NCI-H146 (cell line): ENCODE results near the gene MALRD1.

ENCODE experiments used
- DNase-seq: peaks from one replicate; lab custom pipeline; 2025; lab: John Stamatoyannopoulos, UW

The MALRD1 gene

DNA sequence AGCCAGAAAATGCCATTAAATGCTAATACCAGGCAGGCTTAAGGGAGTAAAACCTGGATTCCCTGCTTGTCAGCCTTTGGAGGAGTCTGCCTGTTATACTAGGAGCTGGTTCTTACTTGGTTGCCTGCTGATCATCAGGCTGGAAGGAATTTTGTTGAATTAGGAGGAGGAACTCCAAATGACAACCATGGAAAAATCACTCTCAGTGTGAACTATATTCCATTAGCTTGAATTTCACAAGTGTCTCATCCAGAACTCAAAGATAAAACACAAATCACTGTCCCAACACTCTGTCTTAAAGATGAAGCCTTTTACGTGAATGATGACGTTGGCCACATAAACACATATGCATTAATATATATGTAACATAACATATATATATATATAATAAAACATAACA is 528.8 kb downstream of the MALRD1 start:
- no peak for DNase-seq

- no peak for DNase-seq
Measured at GRCh38 chr10:19577807-19578206, 529.2 kb downstream of the MALRD1 start.

- DNase-seq: no peak
Measured at GRCh38 chr10:19578571-19578970, 530.0 kb downstream of the MALRD1 start.

DNA sequence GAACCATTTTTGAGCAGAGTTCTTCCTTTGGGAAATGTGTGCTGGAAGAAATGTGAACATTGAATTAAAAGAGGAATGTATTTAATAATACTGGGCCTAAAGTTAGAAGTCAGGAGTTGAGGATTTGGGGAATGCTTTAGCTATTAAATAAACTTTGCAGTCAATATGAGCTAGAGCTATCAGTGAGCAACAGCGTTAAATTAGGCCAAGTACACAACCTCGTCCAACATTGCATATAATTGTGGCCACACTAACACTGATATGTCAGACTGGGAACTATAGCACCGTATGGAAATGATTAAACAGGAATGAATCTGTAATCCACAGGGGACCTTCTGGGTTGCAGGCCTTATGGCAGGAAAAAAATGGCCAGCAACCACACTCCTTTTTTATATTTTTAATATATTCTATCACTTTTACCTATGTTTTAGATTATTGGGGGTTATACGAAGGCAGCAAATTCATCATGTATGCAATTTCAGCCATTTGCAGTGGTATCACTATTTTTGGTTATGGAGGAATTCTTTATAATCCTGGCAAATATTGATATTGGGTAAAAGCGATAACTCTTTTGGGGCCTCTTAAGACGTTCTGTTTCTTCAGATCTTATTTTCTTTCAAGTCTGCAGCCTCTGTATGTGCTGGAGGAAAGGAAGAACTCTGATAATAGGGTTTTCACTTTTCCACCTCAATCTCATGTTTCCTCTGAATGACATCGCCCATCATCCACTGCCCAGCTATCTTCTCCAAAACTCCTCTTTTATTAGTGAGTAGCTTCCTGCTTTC is 531.4 kb downstream of the MALRD1 start:
- DNase-seq: no peak

DNA sequence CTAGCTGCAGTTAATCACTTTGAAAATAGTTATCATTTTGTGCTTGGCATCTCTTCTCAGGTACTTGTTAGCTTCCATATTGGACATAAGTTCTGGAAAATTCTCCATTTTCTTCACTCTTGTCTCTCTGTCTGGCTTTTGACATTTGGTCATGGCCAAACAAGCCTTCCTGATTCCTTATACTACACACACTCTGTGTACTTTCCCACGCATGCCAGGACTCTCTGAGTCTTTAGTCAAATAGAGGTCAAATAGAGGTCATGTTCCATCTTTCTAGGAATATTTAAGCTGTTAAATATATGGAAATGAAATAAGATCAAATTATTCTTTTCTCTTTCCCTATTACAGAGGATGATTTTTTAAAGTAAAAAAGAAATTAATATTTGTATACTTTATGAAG is 532.1 kb downstream of the MALRD1 start:
- DNase-seq: no peak

DNA sequence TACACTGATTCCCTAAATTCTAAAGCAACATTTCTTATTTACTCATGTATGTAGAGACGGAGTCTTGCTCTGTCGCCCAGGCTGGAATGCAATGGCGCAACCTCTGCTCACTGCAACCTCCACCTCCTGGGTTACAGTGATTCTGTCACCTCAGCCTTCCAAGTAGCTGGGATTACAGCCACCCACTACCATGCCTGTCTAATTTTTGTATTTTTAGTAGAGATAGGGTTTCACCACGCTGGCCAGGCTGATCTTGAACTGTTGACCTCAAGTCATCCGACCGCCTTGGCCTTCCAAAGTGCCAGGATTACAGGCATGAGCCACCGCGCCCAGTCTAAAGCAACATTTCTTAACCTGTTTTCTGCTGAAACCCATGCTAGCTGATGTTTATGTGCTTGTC is 540.0 kb downstream of the MALRD1 start:
- DNase-seq: no peak

- DNase-seq: no peak
Measured at GRCh38 chr10:19592276-19592675, 543.7 kb downstream of the MALRD1 start.

GRCh38 chr10:19595212-19595845 is 546.7 kb downstream of the MALRD1 start:
- no peak for DNase-seq

- no peak for DNase-seq
Measured at GRCh38 chr10:19605806-19606205, 557.2 kb downstream of the MALRD1 start.

DNA sequence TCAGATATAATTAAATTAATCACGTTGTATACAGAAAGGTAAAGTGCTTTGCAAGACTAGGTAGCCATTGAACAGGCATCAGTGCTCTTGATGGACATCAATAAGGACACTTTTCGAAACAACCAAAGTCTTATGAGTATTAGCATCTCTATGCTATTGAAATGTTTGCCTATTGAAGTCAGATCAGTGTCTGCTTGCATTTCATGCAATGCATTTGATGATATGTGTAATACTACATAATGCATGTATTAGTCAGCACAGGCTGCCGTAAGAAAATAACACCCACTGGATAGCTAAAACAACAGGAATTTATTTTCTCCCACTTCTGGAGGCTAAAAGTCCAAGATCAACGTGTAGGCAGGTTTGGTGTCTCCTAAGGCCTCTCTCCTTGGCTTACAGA is 558.4 kb downstream of the MALRD1 start:
- no peak for DNase-seq

GRCh38 chr10:19611775-19612174 is 563.2 kb downstream of the MALRD1 start:
- DNase-seq: no peak

DNA sequence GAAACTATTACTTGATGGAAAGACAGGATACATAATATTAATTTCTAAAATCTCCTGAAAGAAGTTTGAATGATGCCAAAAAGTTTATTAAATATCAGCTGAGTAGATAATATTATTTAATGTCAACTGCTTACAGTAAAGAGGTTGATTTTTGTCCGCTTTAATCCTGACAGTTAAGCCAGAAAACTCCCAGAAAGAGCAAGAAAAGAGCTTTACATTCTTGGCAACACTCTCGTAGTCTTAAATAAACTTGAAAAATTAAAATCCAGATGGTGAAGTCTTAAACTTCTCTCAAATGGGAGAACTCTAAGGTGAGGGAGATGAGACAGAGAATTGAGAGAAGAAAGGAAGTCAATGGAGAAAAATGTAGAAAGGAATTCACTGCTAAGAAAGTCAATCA is 568.4 kb downstream of the MALRD1 start:
- DNase-seq: no peak

DNA sequence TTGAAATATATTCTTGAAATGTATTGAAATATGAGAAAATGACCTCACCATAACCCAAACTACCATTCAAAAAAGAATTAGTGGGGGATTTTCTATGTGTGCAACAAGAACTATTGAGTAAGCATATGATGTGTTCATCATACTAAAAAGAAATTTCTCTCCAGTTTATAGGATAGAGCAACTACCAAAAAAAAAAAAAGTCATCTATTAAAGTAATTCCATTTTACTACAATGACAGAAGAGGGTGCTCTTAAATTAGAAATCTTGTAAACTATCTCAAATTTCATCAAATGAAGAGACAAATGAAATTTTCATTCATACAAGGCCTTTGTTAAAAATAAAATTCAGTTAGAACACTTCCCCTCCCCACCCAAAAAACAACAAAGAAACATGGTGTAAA is 572.2 kb downstream of the MALRD1 start:
- no peak for DNase-seq

DNA sequence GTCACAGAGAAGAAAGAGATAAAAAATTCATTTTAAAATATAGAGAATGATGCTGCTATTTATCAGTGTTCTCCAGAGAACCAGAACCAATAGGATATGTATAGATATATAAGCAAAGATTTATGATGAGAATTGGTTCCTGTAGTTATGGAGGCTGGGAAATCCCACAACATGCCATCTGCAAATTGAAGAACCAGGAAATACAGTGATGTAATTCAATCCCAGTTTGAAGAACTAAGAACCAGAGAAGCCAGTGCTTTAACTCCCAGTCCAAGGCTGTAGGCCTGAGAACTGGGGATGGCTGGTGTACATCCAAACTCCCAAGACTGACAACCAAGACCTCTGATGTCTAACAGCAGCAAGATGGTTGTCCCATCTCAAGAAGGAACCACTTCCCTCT is 574.7 kb downstream of the MALRD1 start:
- DNase-seq: no peak

GRCh38 chr10:19626156-19626555 is 577.6 kb downstream of the MALRD1 start:
- DNase-seq: no peak

DNA sequence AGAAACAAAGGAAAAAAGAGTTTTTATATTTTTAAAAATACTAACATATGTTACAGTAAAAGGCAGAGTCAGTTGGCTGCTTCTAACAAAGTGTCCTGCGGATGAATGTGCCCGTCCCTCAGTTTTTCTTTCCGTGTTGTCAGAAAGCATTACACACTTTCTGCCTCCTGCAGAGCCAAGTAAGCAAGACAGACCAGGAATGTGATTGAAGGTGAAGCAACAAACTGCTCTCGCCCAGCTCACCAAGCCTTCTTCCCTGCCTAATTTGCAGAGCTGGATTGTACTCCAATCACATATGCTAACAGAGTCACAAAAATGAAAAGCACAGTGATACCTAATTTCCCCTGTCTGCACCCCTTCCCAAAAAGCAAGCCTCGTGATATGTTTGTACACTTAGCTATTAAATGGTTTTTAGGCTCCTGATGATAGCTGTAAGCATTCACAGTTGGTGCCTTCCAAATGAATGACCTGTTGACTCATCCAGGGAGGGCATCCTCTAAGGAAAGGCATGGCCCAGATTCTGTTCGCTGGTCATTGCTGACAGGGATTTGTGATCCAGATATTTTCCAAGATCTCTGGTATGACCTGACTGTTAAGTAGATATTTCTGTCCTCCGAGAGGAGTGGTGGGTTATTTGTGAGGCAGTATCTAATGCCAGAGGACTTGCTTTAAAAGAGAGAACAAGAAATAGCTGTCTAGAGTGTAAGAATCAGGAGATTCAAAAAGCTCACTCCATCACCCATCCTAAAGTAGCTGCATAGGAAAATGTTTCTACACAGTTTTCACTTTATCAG is 580.4 kb downstream of the MALRD1 start:
- no peak for DNase-seq

DNA sequence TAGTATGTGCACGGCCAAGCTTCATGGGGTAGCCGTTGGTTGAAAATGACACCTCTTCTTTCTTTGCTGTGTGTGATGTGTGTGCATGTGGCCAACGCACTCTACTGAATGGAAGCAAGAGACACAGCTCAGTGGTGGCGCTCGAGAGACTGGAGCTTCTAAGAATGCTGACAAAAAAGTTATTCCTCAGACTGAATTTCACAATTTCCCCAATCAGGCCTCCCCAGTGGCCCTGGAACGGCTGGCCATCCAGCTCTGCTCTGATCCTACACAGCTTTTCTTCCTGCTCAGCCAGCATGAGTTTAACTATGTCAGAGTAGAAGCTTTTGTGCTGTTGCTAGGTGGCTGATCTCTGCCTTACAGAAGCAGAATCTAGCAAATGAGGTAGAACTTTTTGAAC is 581.0 kb downstream of the MALRD1 start:
- no peak for DNase-seq

GRCh38 chr10:19634163-19634562 is 585.6 kb downstream of the MALRD1 start:
- DNase-seq: no peak

DNA sequence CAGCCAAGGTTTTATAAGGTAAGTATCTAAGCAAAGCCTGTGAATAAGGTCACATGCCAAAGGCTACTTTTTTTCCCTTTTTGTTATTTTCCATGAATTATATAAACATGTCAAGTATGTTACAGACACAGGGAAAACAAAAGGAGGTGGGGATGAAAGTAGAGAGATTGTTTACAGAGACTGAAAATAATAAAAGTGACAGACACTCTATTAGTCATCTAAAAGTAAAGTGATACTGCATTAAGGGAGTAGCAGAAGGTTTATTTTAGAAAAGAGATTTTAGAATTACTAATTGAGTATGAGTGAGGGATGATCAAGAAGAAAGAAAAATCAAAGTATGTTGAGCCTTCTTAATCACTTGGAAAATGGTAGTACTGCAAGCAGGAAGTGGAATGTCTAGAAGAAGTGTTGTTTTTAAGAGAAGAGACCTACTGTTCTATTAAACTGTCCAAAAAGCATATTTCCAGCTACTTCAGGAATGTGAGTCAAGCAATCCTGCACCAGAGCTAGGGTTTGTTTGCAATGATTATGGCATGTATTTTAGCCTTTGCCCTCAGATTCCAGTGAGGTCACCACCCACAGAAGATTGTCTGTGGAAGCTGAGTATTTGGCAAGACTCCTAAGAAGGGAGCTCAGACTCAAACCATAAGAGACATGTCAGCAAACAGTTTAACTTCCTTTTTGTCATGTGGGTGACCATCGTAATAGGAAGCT is 589.7 kb downstream of the MALRD1 start:
- DNase-seq: no peak

DNA sequence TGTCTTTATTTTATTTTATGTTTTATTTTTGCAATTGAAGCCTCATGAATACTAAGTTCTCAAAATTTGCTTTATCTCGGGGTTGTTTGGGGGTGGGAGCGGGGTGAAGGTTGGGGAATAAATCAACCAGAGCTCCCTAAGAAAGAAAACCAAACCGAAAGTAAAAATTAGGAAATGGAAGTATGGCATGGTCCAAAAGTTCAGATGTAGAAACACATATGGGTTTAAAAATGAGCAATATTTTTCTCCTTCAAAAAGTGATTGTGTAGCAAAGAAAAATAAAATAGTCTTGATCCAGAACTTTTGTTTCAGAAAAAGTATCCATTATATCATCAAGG is 590.3 kb downstream of the MALRD1 start:
- DNase-seq: no peak

DNA sequence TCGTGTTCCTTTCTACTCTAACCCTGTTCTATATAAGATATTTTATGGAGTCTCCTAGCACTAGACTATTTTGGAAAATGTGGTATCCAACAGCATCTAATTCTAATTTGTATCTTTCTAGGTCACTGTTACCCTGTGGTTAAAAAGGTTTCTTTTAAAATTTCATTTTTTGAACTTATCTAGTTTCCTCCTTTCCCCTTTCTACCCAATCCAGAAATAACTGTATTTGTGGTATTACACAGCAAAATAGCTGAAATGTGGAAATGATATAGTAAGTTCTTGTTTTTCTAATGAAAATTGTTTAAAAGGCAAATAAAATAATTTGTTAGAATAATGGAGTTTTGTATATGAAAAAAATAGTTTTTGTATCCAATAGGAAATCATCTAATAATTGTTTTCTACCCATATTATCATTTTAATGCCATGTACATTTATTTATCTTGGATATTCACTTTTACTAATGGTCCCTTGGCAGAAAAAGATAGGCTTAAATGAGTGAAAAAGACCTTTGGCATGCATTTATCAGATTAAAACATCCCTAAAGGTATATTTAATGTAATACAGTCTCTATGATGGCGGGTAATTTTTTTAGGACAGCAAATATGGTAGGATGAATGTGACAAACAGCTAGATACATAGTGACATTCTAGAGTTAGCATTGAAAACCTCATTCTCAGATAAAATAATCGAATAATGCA is 592.1 kb downstream of the MALRD1 start:
- no peak for DNase-seq

GRCh38 chr10:19651549-19651948 is 602.9 kb downstream of the MALRD1 start:
- DNase-seq: no peak
